ENCODE measurements around the gene DCAF10. TPM values are rescaled to one million over a fixed set of nuclear protein-coding genes. Genes with fewer than 3 reads are reported as not detected.
A peak's percentile ranks its signal among the peaks of the same experiment; 100 is the strongest.
"Not testable (repeated sequence)": the region's sequence is repeated elsewhere in the genome, so short reads cannot be mapped to it uniquely, and the experiment has no call there.

DCAF10 gene
- total RNA-seq (10 to 100 TPM; 14.2 to 19.6 (median 16.4) TPM), polyA plus RNA-seq (1 to 10 TPM; 3.9 to 6.6 TPM)

- H3K9me3 ChIP-seq, result no peaks in the 10 kb centered on the region
- H3K27ac ChIP-seq, result peak within 1 kb of the TSS; percentile 67 to 91 (median 80)
- H3K4me1 ChIP-seq, result peaks cover 15 to 25% (median 20%) of the 10 kb centered on the region in 3 donors
- FAIRE-seq (no peak), ATAC-seq (peak; percentile 94 to 98 (median 96)), DNase-seq (peak; percentile 82 to 96 (median 91))
- intact Hi-C loops (cut with DNase I), result no loop called here
- TF ChIP-seq CTCF (IDR thresholded peaks at IDR 0.05), result no peak
- no peaks in the 10 kb centered on the region for H3K27me3 ChIP-seq
- H3K36me3 ChIP-seq, result no peaks in the 10 kb centered on the region
- peak within 1 kb of the TSS; percentile 80 to 98 (median 95) for H3K4me3 ChIP-seq
- 0 to 1% methylated on average over 49 to 72 of the region's 72 CpGs for WGBS, 2 donors
Measured at GRCh38 chr9:37800631-37801286, at the start of gene DCAF10. TSS of gene DCAF10 (plus strand) at chr9:37800797. CDS start at chr9:37800867, 70 bp downstream.

- no peaks in the 10 kb centered on the region for H3K9me3 ChIP-seq
- TF ChIP-seq CTCF (IDR thresholded peaks at IDR 0.05), result no peak
- peaks cover 0 to 11% (median 4%) of the 10 kb centered on the region in 3 donors for H3K4me1 ChIP-seq
- DNase-seq (no peak), FAIRE-seq (no peak), ATAC-seq (no peak)
- H3K27ac ChIP-seq, result no peak overlapping the region
- intact Hi-C loops (cut with DNase I), result loop anchor here in 1 of 3 donors (10.0 kb wide), 1 partner anchor 266 kb away; the partner anchor contains the start of gene POLR1E
- no peaks in the 10 kb centered on the region for H3K27me3 ChIP-seq
- no peak overlapping the region for H3K4me3 ChIP-seq
- H3K36me3 ChIP-seq, result no peaks in the 10 kb centered on the region
- 67 to 77% methylated on average over 6 of the region's 6 CpGs for WGBS, 2 donors
Measured at GRCh38 chr9:37751186-37751585, 49.4 kb upstream of the DCAF10 start.

GRCh38 chr9:37751704-37752103, 48.9 kb upstream of the DCAF10 start:
- FAIRE-seq, H3K27me3 ChIP-seq, ATAC-seq, H3K9me3 ChIP-seq, H3K36me3 ChIP-seq, H3K4me3 ChIP-seq, H3K27ac ChIP-seq: not testable (repeated sequence)
- H3K4me1 ChIP-seq, result peaks cover 0 to 11% (median 4%) of the 10 kb centered on the region in 3 donors
- WGBS, 2 donors, result 78 to 88% methylated on average over 21 to 30 of the region's 30 CpGs
- intact Hi-C loops (cut with DNase I), result loop anchor here in 1 of 3 donors (10.0 kb wide), 1 partner anchor 267 kb away; the partner anchor contains the start of gene POLR1E
- peak in 1 of 6 donors; percentile 63 for DNase-seq

- ATAC-seq, DNase-seq, FAIRE-seq: not testable (repeated sequence)
Measured at GRCh38 chr9:37752112-37752511, 48.5 kb upstream of the DCAF10 start.

GRCh38 chr9:37752642-37753488, 47.7 kb upstream of the DCAF10 start:
- WGBS, 2 donors, result 86 to 89% methylated on average over 29 of the region's 29 CpGs
- Histone ChIP-seq H3K27me3 (no peaks in the 10 kb centered on the region), H3K27ac (no peak overlapping the region), H3K9me3 (no peaks in the 10 kb centered on the region), H3K4me3 (peak overlapping the region in 3 of 4 donors; percentile 63 to 74 (median 65)), H3K4me1 (peaks cover 0 to 11% (median 4%) of the 10 kb centered on the region in 3 donors), H3K36me3 (no peaks in the 10 kb centered on the region)
- FAIRE-seq, result no peak
- no peak for TF ChIP-seq CTCF (IDR thresholded peaks at IDR 0.05)
- DNase-seq, result no peak
- no peak for ATAC-seq
- intact Hi-C loops (cut with DNase I), result loop anchor here in 1 of 3 donors (10.0 kb wide), 1 partner anchor 268 kb away; the partner anchor contains the start of gene POLR1E

More at GRCh38 chr9:37752112-37752511, 48.5 kb upstream of the DCAF10 start:
- H3K4me1 ChIP-seq, result peaks cover 0 to 11% (median 4%) of the 10 kb centered on the region in 3 donors
- H3K27me3 ChIP-seq, H3K27ac ChIP-seq, H3K4me3 ChIP-seq, H3K36me3 ChIP-seq, H3K9me3 ChIP-seq: not testable (repeated sequence)
- intact Hi-C loops (cut with DNase I), result loop anchor here in 1 of 3 donors (10.0 kb wide), 1 partner anchor 267 kb away; the partner anchor contains the start of gene POLR1E
- 88 to 95% methylated on average over 10 to 13 of the region's 13 CpGs for WGBS, 2 donors
